ENCODE data around the gene RSF1. TPM values are rescaled to one million over a fixed set of nuclear protein-coding genes. Genes with fewer than 3 reads are reported as not detected.

RSF1 gene
- total and polyA plus RNA-seq, 5 donors from 2014 or later, result 26.7 to 107 (median 33.0) TPM

DNA sequence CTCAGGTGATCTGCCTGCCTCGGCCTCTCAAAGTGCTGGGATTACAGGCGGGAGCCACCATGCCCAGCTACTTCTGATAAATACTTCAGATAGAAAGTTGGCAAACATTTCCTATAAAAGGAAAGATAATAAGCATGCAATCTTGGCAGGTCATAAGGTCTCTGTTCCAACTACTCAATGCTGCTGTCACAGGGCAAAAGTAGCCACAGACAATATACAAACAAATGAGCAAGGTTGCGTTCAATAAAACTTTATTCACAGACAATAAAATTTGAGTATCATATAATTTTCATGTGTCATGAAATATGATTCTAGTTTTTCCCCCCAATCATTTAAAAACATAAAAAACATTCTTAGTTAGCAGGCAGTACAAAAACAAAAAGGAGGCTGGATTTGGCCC is 129.9 kb downstream of the RSF1 start:
- Mint-ChIP-seq H3K36me3 (peaks cover 47% of the 10 kb centered on the region), H3K27ac (no peak overlapping the region), H3K4me3 (no peak overlapping the region), H3K4me1 (peaks cover 0 to 16% (median 0%) of the 10 kb centered on the region in 4 donors), H3K27me3 (no peaks in the 10 kb centered on the region), H3K9me3 (no peaks in the 10 kb centered on the region)
- Histone ChIP-seq H3K4me1 (ENCODE audit: control insufficient read depth, insufficient read depth, low read length, poor library complexity, severe bottlenecking) (no peaks in the 10 kb centered on the region), H3K9me3 (ENCODE audit: control insufficient read depth in 2 of 2, low read length in 2 of 2) (no peaks in the 10 kb centered on the region), H3K27ac (ENCODE audit: insufficient read depth, low read length, poor library complexity, severe bottlenecking) (no peak overlapping the region), H3K36me3 (ENCODE audit: control insufficient read depth, insufficient read depth, low read length) (peaks cover 65% of the 10 kb centered on the region), H3K27me3 (ENCODE audit: control insufficient read depth, insufficient read depth, low read length) (no peaks in the 10 kb centered on the region), H3K4me3 (ENCODE audit: low read depth, low read length) (no peak overlapping the region)
- no peak for ATAC-seq (ENCODE audit: low read depth in 2 of 2)
- DNase-seq, result no peak

GRCh38 chr11:77687088-77687487 is 133.4 kb downstream of the RSF1 start:
- Histone ChIP-seq H3K9me3 (ENCODE audit: control insufficient read depth in 2 of 2, low read length in 2 of 2) (no peaks in the 10 kb centered on the region), H3K36me3 (ENCODE audit: control insufficient read depth, insufficient read depth, low read length) (peaks cover 72% of the 10 kb centered on the region), H3K4me1 (ENCODE audit: control insufficient read depth, insufficient read depth, low read length, poor library complexity, severe bottlenecking) (no peaks in the 10 kb centered on the region), H3K27me3 (ENCODE audit: control insufficient read depth, insufficient read depth, low read length) (no peaks in the 10 kb centered on the region), H3K4me3 (ENCODE audit: low read depth, low read length) (no peak overlapping the region), H3K27ac (ENCODE audit: insufficient read depth, low read length, poor library complexity, severe bottlenecking) (no peak overlapping the region)
- DNase-seq (no peak), ATAC-seq (ENCODE audit: low read depth in 2 of 2) (no peak)
- Mint-ChIP-seq H3K4me1 (peaks cover 0 to 9% (median under 1%) of the 10 kb centered on the region in 4 donors), H3K27ac (no peak overlapping the region), H3K27me3 (no peaks in the 10 kb centered on the region), H3K36me3 (peaks cover 54% of the 10 kb centered on the region), H3K4me3 (no peak overlapping the region), H3K9me3 (no peaks in the 10 kb centered on the region)

- Histone ChIP-seq H3K4me3 (ENCODE audit: low read depth, low read length) (no peak overlapping the region), H3K4me1 (ENCODE audit: control insufficient read depth, insufficient read depth, low read length, poor library complexity, severe bottlenecking) (no peaks in the 10 kb centered on the region), H3K9me3 (ENCODE audit: control insufficient read depth in 2 of 2, low read length in 2 of 2) (no peaks in the 10 kb centered on the region), H3K36me3 (ENCODE audit: control insufficient read depth, insufficient read depth, low read length) (peaks cover 90% of the 10 kb centered on the region), H3K27me3 (ENCODE audit: control insufficient read depth, insufficient read depth, low read length) (no peaks in the 10 kb centered on the region), H3K27ac (ENCODE audit: insufficient read depth, low read length, poor library complexity, severe bottlenecking) (no peak overlapping the region)
- Mint-ChIP-seq H3K4me3 (no peak overlapping the region), H3K27me3 (no peaks in the 10 kb centered on the region), H3K4me1 (peaks cover 0 to 9% (median under 1%) of the 10 kb centered on the region in 4 donors), H3K27ac (peak overlapping the region in 1 of 3 donors; percentile 55), H3K9me3 (peaks cover 0 to 1% (median 0%) of the 10 kb centered on the region in 7 donors), H3K36me3 (peaks cover 56% of the 10 kb centered on the region)
- no peak for DNase-seq
- no peak for ATAC-seq (ENCODE audit: low read depth in 2 of 2)
These were observed 143.4 kb downstream of the RSF1 start for GRCh38 chr11:77677138-77677537.

GRCh38 chr11:77672264-77672663 is 148.3 kb downstream of the RSF1 start:
- Mint-ChIP-seq H3K9me3 (peaks cover 0 to 1% (median 0%) of the 10 kb centered on the region in 7 donors), H3K4me3 (no peak overlapping the region), H3K27ac (peak overlapping the region in 1 of 3 donors; percentile 29), H3K27me3 (no peaks in the 10 kb centered on the region), H3K4me1 (peaks cover 0 to 9% (median 1%) of the 10 kb centered on the region in 4 donors), H3K36me3 (peaks cover 65% of the 10 kb centered on the region)
- Histone ChIP-seq H3K36me3 (ENCODE audit: control insufficient read depth, insufficient read depth, low read length) (peaks cover 91% of the 10 kb centered on the region), H3K27me3 (ENCODE audit: control insufficient read depth, insufficient read depth, low read length) (no peaks in the 10 kb centered on the region), H3K27ac (ENCODE audit: insufficient read depth, low read length, poor library complexity, severe bottlenecking) (no peak overlapping the region), H3K4me3 (ENCODE audit: low read depth, low read length) (no peak overlapping the region), H3K4me1 (ENCODE audit: control insufficient read depth, insufficient read depth, low read length, poor library complexity, severe bottlenecking) (no peaks in the 10 kb centered on the region), H3K9me3 (ENCODE audit: control insufficient read depth in 2 of 2, low read length in 2 of 2) (no peaks in the 10 kb centered on the region)
- no peak for DNase-seq
- no peak for ATAC-seq (ENCODE audit: low read depth in 2 of 2)

- no peaks in the 10 kb centered on the region for H3K4me1 ChIP-seq (ENCODE audit: control insufficient read depth, insufficient read depth, low read length, poor library complexity, severe bottlenecking)
- DNase-seq (no peak), ATAC-seq (ENCODE audit: low read depth in 2 of 2) (no peak)
- no peaks in the 10 kb centered on the region for H3K9me3 ChIP-seq (ENCODE audit: control insufficient read depth in 2 of 2, low read length in 2 of 2)
- Mint-ChIP-seq H3K4me3 (no peak overlapping the region), H3K9me3 (peaks cover 0 to 1% (median 0%) of the 10 kb centered on the region in 7 donors), H3K4me1 (peaks cover 0 to 6% (median 0%) of the 10 kb centered on the region in 4 donors), H3K36me3 (peaks cover 54% of the 10 kb centered on the region), H3K27ac (no peak overlapping the region), H3K27me3 (no peaks in the 10 kb centered on the region)
- no peak overlapping the region for H3K4me3 ChIP-seq (ENCODE audit: low read depth, low read length)
- no peaks in the 10 kb centered on the region for H3K27me3 ChIP-seq (ENCODE audit: control insufficient read depth, insufficient read depth, low read length)
- peaks cover 90% of the 10 kb centered on the region for H3K36me3 ChIP-seq (ENCODE audit: control insufficient read depth, insufficient read depth, low read length)
- no peak overlapping the region for H3K27ac ChIP-seq (ENCODE audit: insufficient read depth, low read length, poor library complexity, severe bottlenecking)
These were observed 150.5 kb downstream of the RSF1 start for GRCh38 chr11:77669848-77670511.

GRCh38 chr11:77668760-77669159 is 151.8 kb downstream of the RSF1 start:
- peaks cover 84% of the 10 kb centered on the region for H3K36me3 ChIP-seq (ENCODE audit: control insufficient read depth, insufficient read depth, low read length)
- Mint-ChIP-seq H3K4me1 (peaks cover 0 to 5% (median 0%) of the 10 kb centered on the region in 4 donors), H3K9me3 (peaks cover 0 to 1% (median 0%) of the 10 kb centered on the region in 7 donors), H3K36me3 (peaks cover 50% of the 10 kb centered on the region), H3K27ac (no peak overlapping the region), H3K27me3 (no peaks in the 10 kb centered on the region), H3K4me3 (no peak overlapping the region)
- H3K27ac ChIP-seq (ENCODE audit: insufficient read depth, low read length, poor library complexity, severe bottlenecking), result no peak overlapping the region
- H3K9me3 ChIP-seq (ENCODE audit: control insufficient read depth in 2 of 2, low read length in 2 of 2), result no peaks in the 10 kb centered on the region
- ATAC-seq (ENCODE audit: low read depth in 2 of 2), result no peak
- no peaks in the 10 kb centered on the region for H3K4me1 ChIP-seq (ENCODE audit: control insufficient read depth, insufficient read depth, low read length, poor library complexity, severe bottlenecking)
- H3K27me3 ChIP-seq (ENCODE audit: control insufficient read depth, insufficient read depth, low read length), result no peaks in the 10 kb centered on the region
- DNase-seq, result no peak
- no peak overlapping the region for H3K4me3 ChIP-seq (ENCODE audit: low read depth, low read length)

- Histone ChIP-seq H3K27ac (ENCODE audit: insufficient read depth, low read length, poor library complexity, severe bottlenecking) (no peak overlapping the region), H3K36me3 (ENCODE audit: control insufficient read depth, insufficient read depth, low read length) (peaks cover 57% of the 10 kb centered on the region), H3K4me1 (ENCODE audit: control insufficient read depth, insufficient read depth, low read length, poor library complexity, severe bottlenecking) (no peaks in the 10 kb centered on the region), H3K9me3 (ENCODE audit: control insufficient read depth in 2 of 2, low read length in 2 of 2) (no peaks in the 10 kb centered on the region), H3K27me3 (ENCODE audit: control insufficient read depth, insufficient read depth, low read length) (no peaks in the 10 kb centered on the region), H3K4me3 (ENCODE audit: low read depth, low read length) (no peak overlapping the region)
- H3K36me3 Mint-ChIP-seq, result peaks cover 33% of the 10 kb centered on the region
- no peaks in the 10 kb centered on the region for H3K27me3 Mint-ChIP-seq
- no peaks in the 10 kb centered on the region for H3K9me3 Mint-ChIP-seq
- H3K4me3 Mint-ChIP-seq, result no peak overlapping the region
- H3K27ac Mint-ChIP-seq, result no peak overlapping the region
- H3K4me1 Mint-ChIP-seq, result peaks cover 0 to 5% (median 0%) of the 10 kb centered on the region in 4 donors
- DNase-seq, result no peak
- ATAC-seq (ENCODE audit: low read depth in 2 of 2), result no peak
These were observed 155.1 kb downstream of the RSF1 start for GRCh38 chr11:77665240-77665965.
